Osteoblast (primary cell): ENCODE data around the gene DVL1. TPM values are rescaled to one million over a fixed set of nuclear protein-coding genes. Genes with fewer than 3 reads are reported as not detected.
A peak's percentile ranks its signal among the peaks of the same experiment; 100 is the strongest.

ENCODE experiments used
- DNase-seq: peaks from one replicate; pipeline ENCODE4 v3.0.0; 2011; ENCODE audit warnings: low spot score, mixed read lengths; ENCODE audit not compliant: insufficient read length; ENCODE audit errors: missing footprints
- H2AFZ ChIP-seq: 2 replicates; pipeline ENCODE4 v1.6.0; 2011; ENCODE audit warnings: mild to moderate bottlenecking, low read length
- H3K27ac ChIP-seq: 2 replicates; pipeline ENCODE4 v1.5.1; 2011; ENCODE audit warnings: mild to moderate bottlenecking, low read depth, low read length, moderate library complexity
- H3K27me3 ChIP-seq: 2 replicates; pipeline ENCODE4 v1.6.0; 2012; ENCODE audit warnings: mild to moderate bottlenecking, control low read depth, inconsistent platforms, low read length, moderate library complexity; ENCODE audit not compliant: insufficient read depth
- H3K36me3 ChIP-seq: 2 replicates; pipeline ENCODE4 v1.5.1; 2011; ENCODE audit warnings: mild to moderate bottlenecking, low read length, control low read depth, moderate library complexity; ENCODE audit not compliant: insufficient read depth
- H3K4me1 ChIP-seq: 2 replicates; pipeline ENCODE4 v1.5.1; 2011; ENCODE audit warnings: mild to moderate bottlenecking, low read length, control low read depth, moderate library complexity; ENCODE audit not compliant: insufficient read depth
- H3K4me2 ChIP-seq: 2 replicates; pipeline ENCODE4 v1.6.0; 2011; ENCODE audit warnings: mild to moderate bottlenecking, low read length; ENCODE audit not compliant: insufficient read depth
- H3K4me3 ChIP-seq: fragments of 200-600 bp; sonication (generic); 3 replicates; pipeline ENCODE4 v1.5.1; 2012; ENCODE audit warnings: mild to moderate bottlenecking, low read length, inconsistent platforms; ENCODE audit not compliant: insufficient read depth
- H3K79me2 ChIP-seq: 2 replicates; pipeline ENCODE4 v1.6.0; 2012; ENCODE audit warnings: mild to moderate bottlenecking, low read length, control low read depth, inconsistent platforms; ENCODE audit not compliant: insufficient read depth
- H3K9me3 ChIP-seq: 2 replicates; pipeline ENCODE4 v1.5.1; 2011; ENCODE audit warnings: low read depth, low read length, control low read depth
- H4K20me1 ChIP-seq: 2 replicates; pipeline ENCODE4 v1.6.0; 2012; ENCODE audit warnings: mild to moderate bottlenecking, low read length, control low read depth; ENCODE audit not compliant: insufficient read depth
- total RNA-seq: library from RNA; depleted of rRNA; stranded (reverse); fragments of >200 nt; gene quantifications from 2 replicates; pipeline ENCODE4 v1.2.3, GENCODE V29; 2012
- TF ChIP-seq, protein P1 (sequence below): IDR thresholded peaks from 2 replicates; pipeline ENCODE4 v1.5.1; 2011; ENCODE audit warnings: mild to moderate bottlenecking, low read depth, low read length, moderate library complexity; ENCODE audit errors: extremely low read depth

Gene DVL1
- total RNA-seq, 1 donor, result 73.5 TPM

DNA sequence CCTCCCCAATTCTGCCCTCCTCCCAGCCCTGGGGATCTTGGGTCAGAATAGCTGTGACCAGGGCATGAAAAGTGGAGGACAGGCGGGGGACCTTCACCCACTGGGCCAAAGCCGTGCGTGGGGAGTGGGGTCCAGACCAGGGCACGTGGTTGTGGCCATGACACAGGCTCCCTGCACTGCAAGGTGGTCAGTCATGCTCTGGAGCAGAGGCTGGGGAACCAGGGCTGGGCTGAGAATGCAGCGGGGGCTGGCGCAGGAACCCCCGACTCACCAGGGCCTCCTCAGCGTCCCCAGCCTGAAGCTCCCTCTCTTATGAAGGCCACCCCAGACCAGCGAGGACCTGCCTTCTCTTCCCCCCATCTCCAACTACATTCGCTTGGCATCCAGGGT is 2.7 kb downstream of the DVL1 start:
- Histone ChIP-seq H3K4me3 (peak overlapping the region; percentile 43), H2AFZ (no peak overlapping the region), H3K79me2 (peaks cover 74% of the 10 kb centered on the region), H3K4me1 (peaks cover 35% of the 10 kb centered on the region), H3K9me3 (no peaks in the 10 kb centered on the region), H4K20me1 (peaks cover 57% of the 10 kb centered on the region), H3K4me2 (peak overlapping the region; percentile 92), H3K36me3 (peaks cover 5% of the 10 kb centered on the region), H3K27me3 (no peaks in the 10 kb centered on the region), H3K27ac (peak overlapping the region; percentile 56)
- TF ChIP-seq, protein P1, sequence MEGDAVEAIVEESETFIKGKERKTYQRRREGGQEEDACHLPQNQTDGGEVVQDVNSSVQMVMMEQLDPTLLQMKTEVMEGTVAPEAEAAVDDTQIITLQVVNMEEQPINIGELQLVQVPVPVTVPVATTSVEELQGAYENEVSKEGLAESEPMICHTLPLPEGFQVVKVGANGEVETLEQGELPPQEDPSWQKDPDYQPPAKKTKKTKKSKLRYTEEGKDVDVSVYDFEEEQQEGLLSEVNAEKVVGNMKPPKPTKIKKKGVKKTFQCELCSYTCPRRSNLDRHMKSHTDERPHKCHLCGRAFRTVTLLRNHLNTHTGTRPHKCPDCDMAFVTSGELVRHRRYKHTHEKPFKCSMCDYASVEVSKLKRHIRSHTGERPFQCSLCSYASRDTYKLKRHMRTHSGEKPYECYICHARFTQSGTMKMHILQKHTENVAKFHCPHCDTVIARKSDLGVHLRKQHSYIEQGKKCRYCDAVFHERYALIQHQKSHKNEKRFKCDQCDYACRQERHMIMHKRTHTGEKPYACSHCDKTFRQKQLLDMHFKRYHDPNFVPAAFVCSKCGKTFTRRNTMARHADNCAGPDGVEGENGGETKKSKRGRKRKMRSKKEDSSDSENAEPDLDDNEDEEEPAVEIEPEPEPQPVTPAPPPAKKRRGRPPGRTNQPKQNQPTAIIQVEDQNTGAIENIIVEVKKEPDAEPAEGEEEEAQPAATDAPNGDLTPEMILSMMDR, result no peak
- DNase-seq, result peak; percentile 89

DNA sequence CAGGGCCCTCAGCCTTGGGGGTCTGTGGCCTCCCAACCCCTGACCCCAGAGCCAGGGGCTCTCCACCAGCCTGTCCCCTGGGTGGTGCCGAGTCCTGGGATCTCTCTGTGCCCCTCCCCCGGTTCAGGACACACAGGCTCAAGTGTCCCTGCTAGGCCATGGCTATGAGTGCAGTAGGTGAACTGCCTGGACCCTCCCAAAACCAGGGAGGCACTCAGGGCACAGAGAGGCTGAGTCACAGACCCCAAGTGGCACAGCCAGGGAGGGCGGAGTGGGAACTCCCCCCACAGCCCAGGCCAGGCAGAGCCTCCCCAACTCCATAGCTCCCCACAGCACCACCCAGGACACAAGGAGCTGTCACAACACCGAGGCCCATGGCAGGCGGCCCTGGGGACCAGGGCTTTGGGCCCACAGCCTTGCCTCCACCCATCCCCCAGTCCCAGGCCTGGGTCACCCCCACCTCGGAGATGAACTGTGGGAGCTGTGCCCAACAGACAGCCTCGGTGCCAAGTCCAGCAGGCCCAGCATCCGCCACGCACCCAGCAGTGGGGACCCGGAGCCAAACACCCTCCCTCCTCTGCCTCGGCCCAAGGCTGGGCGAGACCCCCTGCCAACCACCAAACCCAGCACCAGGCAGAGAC is 3.2 kb downstream of the DVL1 start:
- Histone ChIP-seq H3K79me2 (peaks cover 79% of the 10 kb centered on the region), H3K4me1 (peaks cover 35% of the 10 kb centered on the region), H2AFZ (no peak overlapping the region), H3K4me3 (peak overlapping the region; percentile 43), H3K4me2 (peak overlapping the region; percentile 92), H4K20me1 (peaks cover 61% of the 10 kb centered on the region), H3K36me3 (peaks cover 11% of the 10 kb centered on the region), H3K9me3 (no peaks in the 10 kb centered on the region), H3K27ac (peak overlapping the region; percentile 56), H3K27me3 (no peaks in the 10 kb centered on the region)
- peak; percentile 95 for DNase-seq
- TF ChIP-seq, protein P1, result no peak

DNA sequence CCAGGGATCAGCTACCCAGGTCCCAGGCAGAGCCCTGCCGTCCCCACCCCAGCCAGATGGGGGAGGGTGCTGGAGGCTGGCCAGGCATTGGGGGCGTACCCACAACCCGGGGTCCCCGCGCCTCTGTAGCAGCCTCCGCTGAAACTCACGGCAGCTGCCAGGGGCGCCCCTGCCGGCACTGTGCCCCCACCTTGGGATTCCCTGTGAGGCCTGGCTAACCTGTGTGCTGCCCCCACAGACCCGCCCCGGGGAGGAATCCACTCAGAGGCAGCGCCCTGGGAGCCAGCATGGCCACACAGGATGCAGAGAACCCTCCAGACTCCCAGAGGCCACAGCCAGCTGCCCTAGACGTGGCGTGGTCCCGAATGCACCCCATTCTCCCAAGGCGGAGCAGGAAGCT is 3.8 kb downstream of the DVL1 start:
- peaks cover 67% of the 10 kb centered on the region for H4K20me1 ChIP-seq
- peak overlapping the region; percentile 56 for H3K27ac ChIP-seq
- H3K79me2 ChIP-seq, result peaks cover 85% of the 10 kb centered on the region
- no peak overlapping the region for H2AFZ ChIP-seq
- peak overlapping the region; percentile 43 for H3K4me3 ChIP-seq
- peak overlapping the region; percentile 92 for H3K4me2 ChIP-seq
- peaks cover 17% of the 10 kb centered on the region for H3K36me3 ChIP-seq
- no peaks in the 10 kb centered on the region for H3K27me3 ChIP-seq
- H3K9me3 ChIP-seq, result no peaks in the 10 kb centered on the region
- TF ChIP-seq, protein P1, result no peak
- H3K4me1 ChIP-seq, result peaks cover 35% of the 10 kb centered on the region
- peak; percentile 95 for DNase-seq

DNA sequence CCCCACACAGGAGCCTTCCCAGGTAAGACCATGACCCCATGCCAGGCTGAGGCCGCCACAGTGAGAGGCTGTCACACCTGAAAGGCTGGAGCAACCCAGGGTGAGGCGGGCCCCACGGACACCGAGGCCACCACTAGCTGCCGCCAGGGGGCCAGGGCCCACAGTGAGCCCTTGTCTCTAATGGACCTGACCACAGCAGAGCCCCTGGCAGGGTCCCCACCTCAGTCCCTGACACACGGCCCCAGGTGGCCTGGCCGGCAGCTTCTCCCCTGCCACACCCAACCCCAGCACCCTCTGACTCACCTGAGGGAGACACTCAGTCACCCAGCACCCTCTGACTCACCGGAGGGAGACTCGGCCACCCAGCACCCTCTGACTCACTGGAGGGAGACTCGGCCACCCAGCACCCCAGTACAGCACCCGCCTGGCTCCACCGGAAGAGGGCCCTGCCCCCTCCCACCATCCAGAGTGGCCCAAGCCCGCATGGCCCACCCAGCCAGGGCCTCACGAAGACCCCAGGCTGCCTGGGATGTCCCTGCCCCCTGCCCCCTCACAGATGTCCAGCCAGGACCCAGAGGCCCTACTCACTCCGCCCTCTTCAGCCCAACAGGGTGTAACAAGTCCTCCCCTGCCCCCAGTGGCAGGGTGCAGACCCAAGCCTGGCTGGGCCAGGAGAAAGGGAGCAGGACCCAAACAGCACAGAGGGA is 4.4 kb downstream of the DVL1 start:
- Histone ChIP-seq H3K4me1 (peaks cover 35% of the 10 kb centered on the region), H3K27me3 (no peaks in the 10 kb centered on the region), H4K20me1 (peaks cover 69% of the 10 kb centered on the region), H3K27ac (peak overlapping the region; percentile 56), H3K9me3 (no peaks in the 10 kb centered on the region), H3K4me2 (peak overlapping the region; percentile 92), H2AFZ (no peak overlapping the region), H3K4me3 (peak overlapping the region; percentile 29), H3K36me3 (peaks cover 21% of the 10 kb centered on the region), H3K79me2 (peaks cover 87% of the 10 kb centered on the region)
- peak; percentile 99 for DNase-seq
- TF ChIP-seq, protein P1, result peak; percentile 51
